Uterus (tissue), 4 donors: Measurements from ENCODE around the gene MDK. TPM values are rescaled to one million over a fixed set of nuclear protein-coding genes. Genes with fewer than 3 reads are reported as not detected.

Experiments used
- DNase-seq, 2 donors: peaks; one replicate each; pipeline ENCODE4 v3.0.0-alpha.2; 2019 to 2020
- H3K27ac ChIP-seq, 2 donors: fragments of 200-600 bp; sonication (generic); 1 replicate in 1 of 2; 2 replicates in 1 of 2; pipeline ENCODE4 v1.5.1; 2016 to 2018
- H3K27me3 ChIP-seq, 2 donors: fragments of 200-600 bp; sonication (generic); one replicate each; pipeline ENCODE4 v1.5.1; 2018 to 2019; ENCODE audit warnings: control low read depth in 1 of 2
- H3K36me3 ChIP-seq, 2 donors: fragments of 200-600 bp; sonication (generic); one replicate each; pipeline ENCODE4 v1.5.1; 2019; ENCODE audit warnings: control low read depth in 1 of 2
- H3K4me1 ChIP-seq, 2 donors: fragments of 200-600 bp; sonication (generic); one replicate each; pipeline ENCODE4 v1.5.1; 2018 to 2019; ENCODE audit warnings: control low read depth in 1 of 2
- H3K4me3 ChIP-seq, 2 donors: fragments of 200-600 bp; sonication (generic); 1 replicate in 1 of 2; 2 replicates in 1 of 2; pipeline ENCODE4 v1.5.1; 2018 to 2019; ENCODE audit warnings: mild to moderate bottlenecking in 1 of 2
- H3K9me3 ChIP-seq, 2 donors: fragments of 200-600 bp; sonication (generic); one replicate each; pipeline ENCODE4 v1.5.1; 2019; ENCODE audit warnings: control low read depth in 1 of 2
- POLR2A ChIP-seq, 2 donors: fragments of 450-650 bp; IDR thresholded peaks; one replicate each; pipeline ENCODE4 v1.6.1; 2016; ENCODE audit warnings: antibody characterized with exemption in 2 of 2, mild to moderate bottlenecking in 1 of 2, moderate library complexity in 1 of 2
- intact Hi-C: fragments of 100-400 bp; cut with DNase I; formaldehyde crosslinking; loops from one replicate; pipeline ENCODE4 v1.15.1; 2023; ENCODE audit warnings: low total_unique reads
- total RNA-seq, 4 donors: library from RNA; depleted of rRNA in 3 of 4; stranded (reverse); fragments of >200 nt in 3 of 4; gene quantifications; one replicate each; pipeline versions ENCODE4 v1.1.0 to v1.2.4, GENCODE V29; 2014 to 2023
- TF ChIP-seq, protein P1 (sequence below), 4 experiments: fragments of 200-600 bp in 2 of 4; fragments of 450-650 bp in 2 of 4; sonication (generic) in 2 of 4; IDR thresholded peaks; one replicate each; pipeline ENCODE4 v1.5.1; 2016 to 2019; ENCODE audit warnings: antibody characterized with exemption in 4 of 4, mild to moderate bottlenecking in 2 of 4, moderate library complexity in 1 of 4
- donor health status: DM: yes; HTN: yes; CAD: no.

MDK gene
- total RNA-seq, 4 donors from 2014 or later, result 61.7 to 305 (median 103) TPM

- no peak overlapping the region for H3K4me3 ChIP-seq
- TF ChIP-seq, protein P1, sequence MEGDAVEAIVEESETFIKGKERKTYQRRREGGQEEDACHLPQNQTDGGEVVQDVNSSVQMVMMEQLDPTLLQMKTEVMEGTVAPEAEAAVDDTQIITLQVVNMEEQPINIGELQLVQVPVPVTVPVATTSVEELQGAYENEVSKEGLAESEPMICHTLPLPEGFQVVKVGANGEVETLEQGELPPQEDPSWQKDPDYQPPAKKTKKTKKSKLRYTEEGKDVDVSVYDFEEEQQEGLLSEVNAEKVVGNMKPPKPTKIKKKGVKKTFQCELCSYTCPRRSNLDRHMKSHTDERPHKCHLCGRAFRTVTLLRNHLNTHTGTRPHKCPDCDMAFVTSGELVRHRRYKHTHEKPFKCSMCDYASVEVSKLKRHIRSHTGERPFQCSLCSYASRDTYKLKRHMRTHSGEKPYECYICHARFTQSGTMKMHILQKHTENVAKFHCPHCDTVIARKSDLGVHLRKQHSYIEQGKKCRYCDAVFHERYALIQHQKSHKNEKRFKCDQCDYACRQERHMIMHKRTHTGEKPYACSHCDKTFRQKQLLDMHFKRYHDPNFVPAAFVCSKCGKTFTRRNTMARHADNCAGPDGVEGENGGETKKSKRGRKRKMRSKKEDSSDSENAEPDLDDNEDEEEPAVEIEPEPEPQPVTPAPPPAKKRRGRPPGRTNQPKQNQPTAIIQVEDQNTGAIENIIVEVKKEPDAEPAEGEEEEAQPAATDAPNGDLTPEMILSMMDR (IDR thresholded peaks at IDR 0.05), result no peak
- TF ChIP-seq POLR2A (IDR thresholded peaks at IDR 0.05), result peak in 1 of 2 donors; percentile 3
- H3K9me3 ChIP-seq, result no peaks in the 10 kb centered on the region
- H3K36me3 ChIP-seq, result no peaks in the 10 kb centered on the region
- H3K27ac ChIP-seq, result no peak overlapping the region
- intact Hi-C loops, result no loop called here
- peaks cover 19 to 22% of the 10 kb centered on the region in 2 donors for H3K27me3 ChIP-seq
- no peak for DNase-seq
- H3K4me1 ChIP-seq, result peaks cover 0 to 33% of the 10 kb centered on the region in 2 donors
These were observed 7.4 kb downstream of the MDK start for GRCh38 chr11:46388619-46389449.

DNA sequence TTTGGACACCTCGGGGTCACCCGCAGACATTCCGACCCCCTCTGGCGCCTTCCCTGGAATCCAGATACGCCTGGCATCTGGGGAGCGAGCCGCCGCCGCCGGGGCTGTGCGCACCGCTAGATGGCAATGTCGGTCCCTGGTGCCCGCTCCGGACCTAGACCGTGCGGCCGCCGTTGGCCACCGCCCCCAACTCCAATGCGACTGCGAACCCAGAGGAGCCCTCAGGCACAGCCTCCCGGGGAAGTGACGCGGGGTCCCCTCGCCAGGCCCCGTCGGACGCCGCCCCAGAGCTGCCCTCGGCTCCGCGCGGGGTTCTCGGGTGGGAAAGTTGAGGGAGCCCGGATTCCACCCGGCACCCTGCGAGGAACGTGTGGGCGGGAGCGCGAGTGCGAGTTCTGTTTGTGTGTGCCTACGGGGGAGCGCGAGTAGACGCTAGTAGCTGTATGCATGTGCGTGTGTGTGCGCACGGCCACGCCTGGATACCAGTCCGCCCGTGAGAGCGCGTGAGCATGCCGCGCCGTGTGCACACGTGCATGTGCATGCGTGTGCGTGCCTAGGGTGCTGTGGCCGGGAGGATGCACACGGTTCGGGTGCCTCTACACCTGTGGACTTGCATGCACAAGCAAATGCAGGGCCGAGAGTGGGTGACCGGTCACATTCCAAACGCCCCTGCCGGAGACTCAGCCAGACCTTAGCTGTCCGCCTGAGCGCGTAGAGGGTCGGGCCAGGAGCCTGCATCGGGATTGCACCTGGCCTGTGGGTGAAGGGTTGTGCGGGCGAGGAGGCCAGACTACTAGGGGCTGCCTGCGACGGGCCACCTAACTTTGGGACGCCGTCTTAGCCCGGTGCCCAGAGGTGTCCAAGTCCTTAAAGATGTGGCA, 8.2 kb downstream of the MDK start:
- TF ChIP-seq, protein P1 (IDR thresholded peaks at IDR 0.05), result peak; percentile 78 to 89 (median 78)
- peak in 1 of 2 donors; percentile 1 for TF ChIP-seq POLR2A (IDR thresholded peaks at IDR 0.05)
- intact Hi-C loops, result loop anchor here (5.0 kb wide), 1 partner anchor 158 kb away; no protein-coding TSS in a partner anchor
- peaks cover 19 to 22% of the 10 kb centered on the region in 2 donors for H3K27me3 ChIP-seq
- H3K27ac ChIP-seq, result no peak overlapping the region
- DNase-seq, result peak in 1 of 2 donors; percentile 63
- H3K36me3 ChIP-seq, result no peaks in the 10 kb centered on the region
- no peaks in the 10 kb centered on the region for H3K9me3 ChIP-seq
- peaks cover 0 to 33% of the 10 kb centered on the region in 2 donors for H3K4me1 ChIP-seq
- H3K4me3 ChIP-seq, result peak overlapping the region in 1 of 2 donors; percentile 21

DNA sequence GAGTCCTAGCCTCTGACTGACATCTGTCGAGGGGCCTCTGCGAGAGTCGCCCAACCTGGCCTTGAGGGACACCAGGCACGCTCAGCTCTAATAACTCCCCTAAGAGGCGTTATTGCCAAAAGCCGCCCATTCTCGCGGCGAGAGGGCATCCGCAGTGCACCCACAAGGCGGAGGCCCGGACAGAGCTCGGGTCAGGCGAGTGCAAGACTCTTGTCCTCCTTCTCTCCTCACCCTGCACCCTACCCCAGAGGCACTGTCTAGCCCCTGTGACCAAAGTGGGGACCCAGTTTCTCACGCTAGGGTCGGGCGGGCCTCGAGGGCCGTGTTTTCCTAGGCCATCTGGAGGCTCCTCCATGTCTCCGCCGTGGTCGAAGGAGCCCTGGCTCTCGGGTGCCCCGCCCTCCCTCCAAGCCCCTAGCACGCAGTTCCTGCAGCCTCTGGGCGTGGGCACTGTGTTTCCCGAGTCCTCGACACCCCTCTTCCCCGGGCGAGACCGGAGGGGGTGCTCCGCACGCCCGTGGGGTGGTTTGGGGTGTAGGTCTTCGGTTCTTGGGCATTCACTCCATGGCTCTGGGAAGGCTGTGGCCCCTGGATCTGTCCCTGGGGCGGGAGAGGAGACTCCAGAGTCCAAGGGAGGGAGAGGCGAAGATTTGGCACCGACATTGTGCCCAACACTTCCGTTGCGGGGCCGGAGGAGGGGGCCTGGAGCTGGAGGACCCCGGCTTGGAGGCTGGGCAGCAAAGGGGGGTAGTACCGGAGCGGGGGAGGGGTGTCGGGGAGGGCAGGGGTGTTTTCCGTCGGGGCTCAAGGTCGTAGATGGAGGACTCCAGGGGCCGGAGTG, 9.1 kb downstream of the MDK start:
- no peak overlapping the region for H3K27ac ChIP-seq
- peaks cover 19 to 22% of the 10 kb centered on the region in 2 donors for H3K27me3 ChIP-seq
- H3K4me1 ChIP-seq, result peaks cover 0 to 33% of the 10 kb centered on the region in 2 donors
- DNase-seq, result no peak
- no peaks in the 10 kb centered on the region for H3K36me3 ChIP-seq
- no peak overlapping the region for H3K4me3 ChIP-seq
- intact Hi-C loops, result loop anchor here (5.0 kb wide), 1 partner anchor 157 kb away; no protein-coding TSS in a partner anchor
- TF ChIP-seq POLR2A (IDR thresholded peaks at IDR 0.05), result no peak
- TF ChIP-seq, protein P1 (IDR thresholded peaks at IDR 0.05), result no peak
- no peaks in the 10 kb centered on the region for H3K9me3 ChIP-seq

DNA sequence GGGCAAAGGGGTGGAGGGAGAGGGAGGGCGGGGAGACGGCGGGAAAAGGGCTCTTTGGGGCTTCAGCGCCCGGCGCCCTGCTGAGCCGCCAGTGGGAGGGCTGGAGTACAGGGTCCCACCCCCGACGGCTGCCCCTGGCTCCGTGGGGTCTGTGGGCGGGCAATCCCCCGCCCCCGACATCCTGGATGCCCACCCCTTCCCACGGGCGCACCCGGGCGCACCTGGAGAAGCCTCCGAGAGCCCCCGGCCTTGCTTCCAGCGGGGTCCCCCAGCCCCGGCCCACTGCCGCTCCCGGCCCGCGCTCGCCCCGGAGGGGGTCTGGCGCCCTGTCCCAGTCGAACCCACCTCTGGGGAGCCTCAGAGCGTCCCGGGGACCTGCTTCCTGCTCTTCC, 9.7 kb downstream of the MDK start:
- intact Hi-C loops, result loop anchor here (5.0 kb wide), 1 partner anchor 156 kb away; no protein-coding TSS in a partner anchor
- no peak overlapping the region for H3K4me3 ChIP-seq

More for the DNA sequence above, 9.7 kb downstream of the MDK start:
- Histone ChIP-seq H3K9me3 (no peaks in the 10 kb centered on the region), H3K27me3 (peaks cover 19 to 22% of the 10 kb centered on the region in 2 donors), H3K36me3 (no peaks in the 10 kb centered on the region), H3K27ac (no peak overlapping the region), H3K4me1 (peaks cover 0 to 33% of the 10 kb centered on the region in 2 donors)
- TF ChIP-seq, protein P1 (IDR thresholded peaks at IDR 0.05), result no peak
- TF ChIP-seq POLR2A (IDR thresholded peaks at IDR 0.05), result no peak
- no peak for DNase-seq
